GM18511 (cell line): ENCODE results near the gene NOP10.

Experiments used
- ATAC-seq: cut with Tn5 transposase; IDR thresholded peaks from one replicate; pipeline ENCODE4 v1.9.1; 2021; ENCODE audit warnings: mild to moderate bottlenecking, moderate library complexity; ENCODE audit not compliant: unreplicated experiment

The NOP10 gene

DNA sequence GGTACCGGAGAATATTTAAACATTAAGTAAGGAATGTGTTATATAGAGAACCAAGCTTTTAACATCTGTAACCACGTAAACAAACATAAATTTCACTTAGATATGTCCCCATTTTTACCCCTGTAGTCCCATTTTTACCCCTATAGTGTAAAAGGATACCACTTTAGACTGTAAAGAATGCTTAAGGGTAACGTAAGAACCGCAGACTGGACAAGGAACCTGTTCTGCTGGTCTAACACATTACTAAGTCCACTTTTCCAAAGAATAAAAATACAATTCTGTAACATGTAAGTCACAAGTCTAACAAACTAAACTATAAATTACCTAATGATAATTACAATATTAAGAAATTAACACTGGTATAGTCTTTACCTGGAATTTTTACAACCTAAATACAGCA is 8.3 kb downstream of the NOP10 start:
- no peak for ATAC-seq

DNA sequence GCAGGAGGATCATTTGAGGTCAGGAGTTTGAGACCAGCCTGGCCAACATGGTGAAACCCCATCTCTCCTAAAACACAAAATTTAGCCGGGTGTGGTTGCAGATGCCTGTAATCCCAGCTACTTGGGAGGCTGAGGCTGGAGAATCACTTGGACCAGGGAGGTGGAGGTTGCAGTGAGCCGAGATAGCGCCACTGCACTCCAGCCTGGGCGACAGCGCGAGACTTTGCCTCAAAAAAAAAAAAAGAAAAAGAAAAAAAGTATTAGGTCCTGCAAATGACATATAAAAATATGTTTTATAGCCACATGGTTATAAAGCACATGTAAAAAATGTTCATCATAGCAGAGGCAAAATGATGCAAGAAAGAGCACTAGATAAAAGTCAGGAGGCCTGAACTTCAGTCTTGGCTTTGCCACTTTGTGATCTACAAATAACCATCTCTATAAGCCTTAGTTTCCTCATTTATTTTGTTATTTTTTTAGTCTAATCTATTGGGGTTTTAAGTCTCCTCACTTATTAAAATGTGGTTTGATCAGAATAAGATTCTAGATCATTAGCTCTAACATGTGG is 10.3 kb downstream of the NOP10 start:
- no peak for ATAC-seq

DNA sequence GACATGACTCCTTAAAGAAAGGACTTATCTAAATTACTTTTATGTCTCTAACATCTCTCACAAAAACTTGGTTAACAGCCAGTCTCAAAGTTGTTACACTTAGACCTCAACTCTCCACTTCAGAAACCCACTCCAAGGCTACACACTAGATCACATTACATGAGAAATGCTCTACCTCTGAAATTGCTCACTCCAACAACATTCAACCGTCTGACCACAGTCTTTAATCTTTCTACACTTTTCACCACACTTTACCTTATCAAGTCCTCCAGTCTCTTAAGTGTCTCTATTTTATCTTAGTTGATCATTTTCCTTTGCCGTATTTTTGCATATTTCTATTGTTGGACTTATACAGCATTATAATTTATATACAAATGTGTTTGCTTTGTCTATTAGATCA is 11.1 kb downstream of the NOP10 start:
- ATAC-seq = no peak

- ATAC-seq = no peak
Observed at GRCh38 chr15:34330279-34330678, 12.7 kb downstream of the NOP10 start.

DNA sequence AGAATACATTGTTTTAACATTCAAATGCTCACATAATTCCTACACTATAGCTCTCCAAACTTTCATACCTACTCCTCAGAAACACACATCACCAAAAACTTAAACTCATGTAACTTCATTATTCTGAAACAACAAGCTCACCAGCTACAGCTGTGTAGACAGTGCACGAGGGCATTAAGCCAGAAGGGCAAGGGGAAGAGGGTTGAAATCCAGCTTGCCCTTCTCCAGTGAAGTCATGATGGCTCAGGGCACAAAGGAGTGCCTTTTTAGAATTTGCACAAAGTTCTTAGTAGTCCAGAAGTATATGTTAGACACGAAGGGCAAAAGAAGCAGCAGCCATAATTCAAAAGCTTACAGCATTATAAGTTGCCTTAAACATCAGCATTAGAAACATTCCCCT is 13.9 kb downstream of the NOP10 start:
- ATAC-seq = no peak

DNA sequence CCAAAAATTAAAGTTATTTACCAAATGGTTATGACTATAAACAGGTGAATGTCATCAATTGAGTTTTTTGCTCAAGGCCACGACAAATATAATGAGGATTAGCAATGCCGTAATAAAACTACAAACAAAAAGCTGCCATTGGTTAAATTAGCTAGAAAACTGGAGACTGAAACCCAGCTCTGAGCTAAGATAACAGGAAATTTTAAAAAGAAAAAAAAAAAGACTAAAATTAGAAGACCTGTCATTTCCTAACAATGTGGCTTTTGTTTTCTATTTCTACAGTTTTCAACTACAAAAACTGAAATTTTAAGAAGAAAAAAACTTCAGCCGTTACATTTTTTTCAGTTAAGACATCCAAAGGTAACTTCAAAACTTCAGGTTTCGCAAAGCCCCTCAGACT is 15.0 kb downstream of the NOP10 start:
- ATAC-seq = peak; percentile 42

DNA sequence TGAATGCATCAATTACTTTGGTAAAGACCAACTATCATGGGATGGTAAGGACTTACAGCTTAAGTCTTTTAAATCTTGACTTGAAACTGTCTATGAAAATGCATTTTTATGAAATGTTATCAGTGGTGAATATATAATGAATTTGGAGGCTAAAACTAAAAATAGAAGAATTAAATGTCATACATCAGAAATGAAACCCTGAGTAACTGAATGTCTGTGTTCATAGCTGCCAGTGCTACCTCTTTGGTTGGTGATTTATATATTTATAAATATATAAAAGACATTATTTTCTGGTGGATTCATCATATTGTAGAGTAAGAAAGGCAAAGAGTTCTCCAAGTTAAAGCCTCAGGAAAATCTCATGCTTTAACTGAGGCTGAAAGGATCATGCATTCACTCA is 17.6 kb downstream of the NOP10 start:
- no peak for ATAC-seq

- no peak for ATAC-seq
Observed at GRCh38 chr15:34324933-34325332, 18.0 kb downstream of the NOP10 start.

GRCh38 chr15:34323217-34323616 is 19.7 kb downstream of the NOP10 start:
- no peak for ATAC-seq

GRCh38 chr15:34318277-34319079 is 24.5 kb downstream of the NOP10 start:
- ATAC-seq = peak; percentile 80

GRCh38 chr15:34314491-34315490 is 28.1 kb downstream of the NOP10 start:
- ATAC-seq = no peak

GRCh38 chr15:34311563-34311962 is 31.4 kb downstream of the NOP10 start:
- no peak for ATAC-seq

DNA sequence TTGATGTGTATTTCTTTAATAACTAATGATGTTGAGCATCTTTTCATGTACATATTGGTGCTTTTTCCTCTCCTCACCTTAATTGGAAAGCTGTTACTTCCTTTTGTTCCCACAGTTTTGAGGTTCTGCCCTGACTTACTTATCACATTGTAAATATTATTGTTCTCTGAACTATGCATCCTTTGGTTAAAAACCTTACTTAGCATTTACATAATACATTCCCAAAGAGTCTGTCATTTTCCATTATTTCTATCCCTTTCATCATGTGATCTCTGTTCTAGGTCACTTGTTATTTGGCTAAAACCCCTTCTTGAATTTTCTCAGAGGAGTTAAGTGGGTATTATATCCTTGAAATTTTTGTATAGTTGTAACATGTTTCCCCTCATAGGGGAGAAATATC is 38.3 kb downstream of the NOP10 start:
- ATAC-seq = no peak

GRCh38 chr15:34301058-34301457 is 41.9 kb downstream of the NOP10 start:
- ATAC-seq = no peak

- no peak for ATAC-seq
Observed at GRCh38 chr15:34297059-34297458, 45.9 kb downstream of the NOP10 start.

- ATAC-seq = no peak
Observed at GRCh38 chr15:34292621-34293020, 50.3 kb downstream of the NOP10 start.
